ENCODE measurements around the gene ANK3.

Gene ANK3

DNA sequence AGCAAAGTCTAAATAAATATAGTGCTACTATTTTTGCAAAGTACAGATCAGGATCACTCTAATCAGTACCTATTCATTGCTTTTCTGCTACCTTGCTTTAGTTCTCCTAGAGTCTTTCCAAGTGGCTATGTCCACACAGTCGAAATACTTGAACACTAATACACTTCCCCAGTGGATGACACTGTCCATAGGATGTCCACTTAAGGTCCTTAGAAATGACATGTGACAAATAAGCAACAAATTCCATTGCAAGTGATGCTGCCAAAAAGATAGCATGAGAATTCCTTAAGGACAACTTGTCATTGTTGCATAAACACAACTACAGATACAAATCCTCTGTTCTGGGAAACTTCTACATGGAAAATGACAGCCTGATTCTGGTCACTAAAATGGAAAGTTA is 93.6 kb downstream of the ANK3 start:
- whole genome bisulfite sequencing (ENCODE audit: extremely low coverage, insufficient coverage, insufficient read length): no CpG with 5 or more reads among the region's 1 CpG
- H3K27me3 ChIP-seq (ENCODE audit: insufficient read depth, low read length): no peaks in the 10 kb centered on the region

DNA sequence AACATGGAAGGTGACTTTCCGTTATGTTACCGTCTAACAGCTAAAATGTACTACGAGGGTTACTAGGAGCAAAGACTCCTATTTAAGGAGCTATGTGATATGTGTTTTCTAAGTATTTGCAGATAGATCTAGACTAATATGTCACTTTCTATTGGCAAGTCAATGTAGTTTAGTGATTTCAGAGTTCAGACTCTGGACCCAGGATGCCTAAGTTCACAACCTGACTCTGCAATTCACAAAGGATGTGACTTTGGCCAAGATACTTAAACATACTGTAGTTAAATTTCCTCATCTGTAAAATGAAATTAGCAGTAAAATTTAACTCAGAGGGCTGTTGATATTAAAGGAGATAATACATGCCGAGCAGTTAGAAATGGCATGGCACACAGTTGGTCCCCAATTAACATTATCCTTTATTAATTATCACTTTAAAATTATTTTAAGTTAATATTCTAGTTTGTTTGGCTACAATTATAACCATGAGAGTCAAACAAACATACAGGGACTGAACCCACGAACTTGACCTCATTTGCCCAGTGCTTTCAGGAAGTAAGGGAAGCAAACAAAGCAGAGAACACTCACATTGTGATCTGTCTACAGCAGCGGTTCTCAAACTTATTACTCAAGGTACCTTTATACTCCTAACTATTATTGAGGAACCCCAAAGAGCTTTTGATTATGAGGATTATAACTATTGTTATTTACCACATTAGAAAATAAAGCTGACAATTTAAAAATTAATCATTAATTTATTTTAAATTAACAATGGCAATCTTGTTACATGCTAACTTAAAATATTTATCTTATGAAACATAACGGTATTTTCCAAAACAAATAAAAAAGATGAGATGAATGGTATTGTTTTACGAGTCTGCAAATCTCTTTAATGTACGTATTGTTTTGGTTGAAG is 94.4 kb downstream of the ANK3 start:
- Histone ChIP-seq H3K79me1 (ENCODE audit: low read length) (no peaks in the 10 kb centered on the region), H3K4ac (ENCODE audit: low read depth, low read length) (no peak overlapping the region), H3K4me2 (ENCODE audit: low read length) (no peak overlapping the region), H3K18ac (ENCODE audit: low read length) (no peak overlapping the region), H4K91ac (ENCODE audit: low read depth, low read length) (no peak overlapping the region), H3K4me1 (ENCODE audit: control insufficient read depth in 1 of 2, insufficient read depth in 2 of 2, low read length in 2 of 2) (no peaks in the 10 kb centered on the region), H2BK12ac (ENCODE audit: low read length) (no peak overlapping the region), H2BK120ac (ENCODE audit: insufficient read depth, low read length, poor library complexity) (no peak overlapping the region), H3K79me2 (ENCODE audit: control insufficient read depth, insufficient read depth, low read length, poor library complexity) (no peaks in the 10 kb centered on the region), H3K4me3 (ENCODE audit: low read depth, low read length) (no peak overlapping the region), H4K8ac (ENCODE audit: low read depth, low read length) (no peak overlapping the region), H2AK5ac (ENCODE audit: low read length) (no peak overlapping the region), H3K9me3 (ENCODE audit: insufficient read depth, low read depth, low read length) (no peaks in the 10 kb centered on the region), H2BK5ac (ENCODE audit: low read depth, low read length, poor library complexity) (no peak overlapping the region), H3K36me3 (ENCODE audit: control insufficient read depth in 1 of 2, insufficient read depth in 2 of 2, low read length in 2 of 2) (no peaks in the 10 kb centered on the region), H3K23ac (ENCODE audit: low read length) (no peak overlapping the region), H3K9ac (ENCODE audit: low read length) (no peak overlapping the region), H3K27ac (ENCODE audit: low read depth, low read length) (no peak overlapping the region), H4K12ac (ENCODE audit: low read depth, low read length) (no peak overlapping the region), H3K27me3 (ENCODE audit: insufficient read depth, low read length) (no peaks in the 10 kb centered on the region), H3K14ac (ENCODE audit: low read length) (no peak overlapping the region), H2AFZ (ENCODE audit: insufficient read depth, low read length, poor library complexity) (no peak overlapping the region)
- no CpG with 5 or more reads among the region's 9 CpGs for WGBS (ENCODE audit: extremely low coverage, insufficient coverage, insufficient read length)
- no peak for DNase-seq

More for the DNA sequence above, 93.6 kb downstream of the ANK3 start:
- Histone ChIP-seq H2AFZ (ENCODE audit: insufficient read depth, low read length, poor library complexity) (no peak overlapping the region), H2BK5ac (ENCODE audit: low read depth, low read length, poor library complexity) (no peak overlapping the region), H3K4ac (ENCODE audit: low read depth, low read length) (no peak overlapping the region), H2BK12ac (ENCODE audit: low read length) (no peak overlapping the region), H3K14ac (ENCODE audit: low read length) (no peak overlapping the region), H3K18ac (ENCODE audit: low read length) (no peak overlapping the region), H3K9me3 (ENCODE audit: insufficient read depth, low read depth, low read length) (no peaks in the 10 kb centered on the region), H2BK120ac (ENCODE audit: insufficient read depth, low read length, poor library complexity) (no peak overlapping the region), H3K23ac (ENCODE audit: low read length) (no peak overlapping the region), H3K79me2 (ENCODE audit: control insufficient read depth, insufficient read depth, low read length, poor library complexity) (no peaks in the 10 kb centered on the region), H3K9ac (ENCODE audit: low read length) (no peak overlapping the region), H4K8ac (ENCODE audit: low read depth, low read length) (no peak overlapping the region), H3K36me3 (ENCODE audit: control insufficient read depth in 1 of 2, insufficient read depth in 2 of 2, low read length in 2 of 2) (no peaks in the 10 kb centered on the region), H3K4me2 (ENCODE audit: low read length) (no peak overlapping the region), H4K12ac (ENCODE audit: low read depth, low read length) (no peak overlapping the region), H4K91ac (ENCODE audit: low read depth, low read length) (no peak overlapping the region), H3K4me3 (ENCODE audit: low read depth, low read length) (no peak overlapping the region), H2AK5ac (ENCODE audit: low read length) (no peak overlapping the region), H3K4me1 (ENCODE audit: control insufficient read depth in 1 of 2, insufficient read depth in 2 of 2, low read length in 2 of 2) (no peaks in the 10 kb centered on the region), H3K79me1 (ENCODE audit: low read length) (no peaks in the 10 kb centered on the region), H3K27ac (ENCODE audit: low read depth, low read length) (no peak overlapping the region)
- DNase-seq: no peak

DNA sequence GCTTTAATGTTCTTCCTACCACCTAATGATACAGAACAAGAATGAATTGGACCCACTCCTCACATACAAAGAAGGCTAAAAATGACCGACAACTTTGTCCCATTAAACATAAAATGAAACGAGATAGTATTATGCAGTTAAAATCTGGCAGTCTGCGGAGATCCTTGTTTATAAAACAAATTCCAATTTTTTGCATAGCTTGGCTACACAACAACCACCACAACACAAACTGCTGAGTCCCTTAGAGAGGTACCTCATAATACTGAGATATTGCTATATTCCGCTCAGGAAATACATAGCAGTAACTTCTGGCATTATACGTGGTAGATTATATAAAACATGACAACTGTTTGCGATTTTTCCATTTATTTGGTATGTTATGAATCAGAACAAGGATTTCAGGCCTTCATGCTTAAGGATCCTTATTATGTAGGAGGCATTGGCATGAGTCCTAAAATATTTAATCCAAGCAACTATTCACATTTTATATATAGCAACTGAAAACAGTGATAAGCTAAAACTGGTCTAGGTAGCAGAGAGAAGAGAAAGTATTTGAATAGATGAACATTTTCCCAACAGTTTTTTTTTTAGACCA is 96.0 kb downstream of the ANK3 start:
- no peak overlapping the region for H3K18ac ChIP-seq (ENCODE audit: low read length)
- H3K4me1 ChIP-seq (ENCODE audit: control insufficient read depth in 1 of 2, insufficient read depth in 2 of 2, low read length in 2 of 2): no peaks in the 10 kb centered on the region
- H4K8ac ChIP-seq (ENCODE audit: low read depth, low read length): no peak overlapping the region
- H3K27ac ChIP-seq (ENCODE audit: low read depth, low read length): no peak overlapping the region
- no peak overlapping the region for H3K9ac ChIP-seq (ENCODE audit: low read length)
- no peak overlapping the region for H2BK5ac ChIP-seq (ENCODE audit: low read depth, low read length, poor library complexity)
- no peaks in the 10 kb centered on the region for H3K79me1 ChIP-seq (ENCODE audit: low read length)
- H2AK5ac ChIP-seq (ENCODE audit: low read length): no peak overlapping the region
- no peak overlapping the region for H3K4me3 ChIP-seq (ENCODE audit: low read depth, low read length)
- no peak overlapping the region for H2BK120ac ChIP-seq (ENCODE audit: insufficient read depth, low read length, poor library complexity)
- DNase-seq: no peak
- no CpG with 5 or more reads among the region's 6 CpGs for WGBS (ENCODE audit: extremely low coverage, insufficient coverage, insufficient read length)
- H4K12ac ChIP-seq (ENCODE audit: low read depth, low read length): no peak overlapping the region
- no peaks in the 10 kb centered on the region for H3K9me3 ChIP-seq (ENCODE audit: insufficient read depth, low read depth, low read length)
- H3K36me3 ChIP-seq (ENCODE audit: control insufficient read depth in 1 of 2, insufficient read depth in 2 of 2, low read length in 2 of 2): no peaks in the 10 kb centered on the region
- no peaks in the 10 kb centered on the region for H3K79me2 ChIP-seq (ENCODE audit: control insufficient read depth, insufficient read depth, low read length, poor library complexity)
- H3K23ac ChIP-seq (ENCODE audit: low read length): no peak overlapping the region
- H2BK12ac ChIP-seq (ENCODE audit: low read length): no peak overlapping the region
- no peak overlapping the region for H2AFZ ChIP-seq (ENCODE audit: insufficient read depth, low read length, poor library complexity)
- no peak overlapping the region for H4K91ac ChIP-seq (ENCODE audit: low read depth, low read length)
- H3K4me2 ChIP-seq (ENCODE audit: low read length): no peak overlapping the region
- no peak overlapping the region for H3K14ac ChIP-seq (ENCODE audit: low read length)
- H3K4ac ChIP-seq (ENCODE audit: low read depth, low read length): no peak overlapping the region
- H3K27me3 ChIP-seq (ENCODE audit: insufficient read depth, low read length): no peaks in the 10 kb centered on the region

DNA sequence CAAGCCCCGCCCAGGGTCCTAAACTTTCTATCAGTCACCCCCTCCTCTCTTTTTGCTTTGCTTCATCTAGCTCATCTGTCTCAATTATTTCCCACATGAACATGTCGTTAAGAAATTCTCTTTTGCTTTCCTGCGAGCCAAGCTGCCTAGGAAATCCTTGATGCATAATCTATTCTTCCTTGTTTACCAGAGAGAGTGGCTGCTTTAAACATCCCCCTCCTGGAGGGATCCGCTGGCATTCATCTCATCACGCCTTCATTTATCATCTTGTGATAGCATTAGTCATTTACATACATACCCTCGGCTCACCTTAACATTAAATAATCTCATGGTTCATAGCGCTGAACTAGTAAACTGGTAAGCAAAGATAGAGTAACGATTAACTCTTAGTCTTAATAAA is 96.7 kb downstream of the ANK3 start:
- no peak overlapping the region for H3K4me3 ChIP-seq (ENCODE audit: low read depth, low read length)
- no peak overlapping the region for H2AFZ ChIP-seq (ENCODE audit: insufficient read depth, low read length, poor library complexity)
- no peak overlapping the region for H4K91ac ChIP-seq (ENCODE audit: low read depth, low read length)
- H3K9me3 ChIP-seq (ENCODE audit: insufficient read depth, low read depth, low read length): no peaks in the 10 kb centered on the region
- no peak overlapping the region for H3K9ac ChIP-seq (ENCODE audit: low read length)
- no peaks in the 10 kb centered on the region for H3K4me1 ChIP-seq (ENCODE audit: control insufficient read depth in 1 of 2, insufficient read depth in 2 of 2, low read length in 2 of 2)
- H4K8ac ChIP-seq (ENCODE audit: low read depth, low read length): peak overlapping the region; percentile 19
- DNase-seq: no peak
- no peak overlapping the region for H3K4ac ChIP-seq (ENCODE audit: low read depth, low read length)
- H3K27me3 ChIP-seq (ENCODE audit: insufficient read depth, low read length): no peaks in the 10 kb centered on the region
- H3K36me3 ChIP-seq (ENCODE audit: control insufficient read depth in 1 of 2, insufficient read depth in 2 of 2, low read length in 2 of 2): no peaks in the 10 kb centered on the region
- H2BK12ac ChIP-seq (ENCODE audit: low read length): no peak overlapping the region
- no peak overlapping the region for H2BK120ac ChIP-seq (ENCODE audit: insufficient read depth, low read length, poor library complexity)
- H3K79me2 ChIP-seq (ENCODE audit: control insufficient read depth, insufficient read depth, low read length, poor library complexity): no peaks in the 10 kb centered on the region
- no peak overlapping the region for H3K27ac ChIP-seq (ENCODE audit: low read depth, low read length)
- no peaks in the 10 kb centered on the region for H3K79me1 ChIP-seq (ENCODE audit: low read length)
- no peak overlapping the region for H3K14ac ChIP-seq (ENCODE audit: low read length)
- no peak overlapping the region for H4K12ac ChIP-seq (ENCODE audit: low read depth, low read length)
- H3K18ac ChIP-seq (ENCODE audit: low read length): no peak overlapping the region
- H2AK5ac ChIP-seq (ENCODE audit: low read length): no peak overlapping the region
- no peak overlapping the region for H3K4me2 ChIP-seq (ENCODE audit: low read length)
- no peak overlapping the region for H3K23ac ChIP-seq (ENCODE audit: low read length)
- no peak overlapping the region for H2BK5ac ChIP-seq (ENCODE audit: low read depth, low read length, poor library complexity)
- no CpG with 5 or more reads among the region's 8 CpGs for WGBS (ENCODE audit: extremely low coverage, insufficient coverage, insufficient read length)

Measured in trophoblast cell (in vitro differentiated cells and primary cell).